Stimulated activated CD4-positive, alpha-beta T cell treated with anti-CD3 and anti-CD28 coated beads, Interleukin-2, amount 100 ng/mL, for 24 hours (primary cell): ENCODE results near the gene MRGPRX3.
"Not testable (repeated sequence)": the region's sequence is repeated elsewhere in the genome, so short reads cannot be mapped to it uniquely, and the experiment has no call there.

ENCODE experiments used
- DNase-seq, 2 donors: peaks; one replicate each; pipeline ENCODE4 v3.0.0-alpha.2; 2020

Gene MRGPRX3

GRCh38 chr11:18132341-18132740, at the start of gene MRGPRX3:
TSS of gene MRGPRX3 (plus strand) at chr11:18132571. CDS start at chr11:18137203, 4,632 bp downstream.
- DNase-seq, result no peak

GRCh38 chr11:18088366-18088765, 44.0 kb upstream of the MRGPRX3 start:
- no peak for DNase-seq

- DNase-seq, result no peak
Measured at GRCh38 chr11:18088966-18089365, 43.4 kb upstream of the MRGPRX3 start.

- no peak for DNase-seq
Measured at GRCh38 chr11:18091731-18092130, 40.6 kb upstream of the MRGPRX3 start.

- no peak for DNase-seq
Measured at GRCh38 chr11:18093959-18094358, 38.4 kb upstream of the MRGPRX3 start.

GRCh38 chr11:18100926-18101656, 31.3 kb upstream of the MRGPRX3 start:
- DNase-seq, result peak in 1 of 2 donors; percentile 4

GRCh38 chr11:18105086-18105801, 27.1 kb upstream of the MRGPRX3 start:
- DNase-seq, result peak in 1 of 2 donors; percentile 7

- peak; percentile 94 for DNase-seq
Measured at GRCh38 chr11:18105802-18106574, 26.4 kb upstream of the MRGPRX3 start, which contains the start of gene SAAL1. TSS of gene SAAL1 (minus strand) at chr11:18106082. CDS start at chr11:18106041, 41 bp downstream.

GRCh38 chr11:18106688-18107087, 25.7 kb upstream of the MRGPRX3 start:
- DNase-seq, result no peak

GRCh38 chr11:18108254-18108653, 24.1 kb upstream of the MRGPRX3 start:
- no peak for DNase-seq

GRCh38 chr11:18111005-18111404, 21.4 kb upstream of the MRGPRX3 start:
- no peak for DNase-seq

- DNase-seq, result peak; percentile 62 to 72
Measured at GRCh38 chr11:18115360-18116127, 16.8 kb upstream of the MRGPRX3 start.

GRCh38 chr11:18121331-18121828, 11.0 kb upstream of the MRGPRX3 start:
- DNase-seq, result not testable (repeated sequence)

GRCh38 chr11:18131115-18131514, 1.3 kb upstream of the MRGPRX3 start:
- not testable (repeated sequence) for DNase-seq

GRCh38 chr11:18135308-18135707, 2.9 kb downstream of the MRGPRX3 start:
- DNase-seq, result no peak

GRCh38 chr11:18137186-18137800, 4.9 kb downstream of the MRGPRX3 start:
- no peak for DNase-seq

GRCh38 chr11:18140145-18140544, 7.8 kb downstream of the MRGPRX3 start:
- no peak for DNase-seq

GRCh38 chr11:18144243-18144642, 11.9 kb downstream of the MRGPRX3 start:
- no peak for DNase-seq

- no peak for DNase-seq
Measured at GRCh38 chr11:18145025-18145424, 12.7 kb downstream of the MRGPRX3 start.

- DNase-seq, result no peak
Measured at GRCh38 chr11:18145837-18146236, 13.5 kb downstream of the MRGPRX3 start.

- no peak for DNase-seq
Measured at GRCh38 chr11:18151581-18151980, 19.2 kb downstream of the MRGPRX3 start.

- DNase-seq, result no peak
Measured at GRCh38 chr11:18168372-18168771, 36.0 kb downstream of the MRGPRX3 start.
